Hematopoietic multipotent progenitor cell treated with erythropoietin and hydrocortisone succinate and interleukin-3 and kit ligand, for 4 days (in vitro differentiated cells): Measurements from ENCODE around the gene KIF13A.
"Not testable (repeated sequence)": the region's sequence is repeated elsewhere in the genome, so short reads cannot be mapped to it uniquely, and the experiment has no call there.

Experiments
- DNase-seq: peaks from one replicate; pipeline ENCODE4 v3.0.0-alpha.2; 2015

Gene KIF13A

DNA sequence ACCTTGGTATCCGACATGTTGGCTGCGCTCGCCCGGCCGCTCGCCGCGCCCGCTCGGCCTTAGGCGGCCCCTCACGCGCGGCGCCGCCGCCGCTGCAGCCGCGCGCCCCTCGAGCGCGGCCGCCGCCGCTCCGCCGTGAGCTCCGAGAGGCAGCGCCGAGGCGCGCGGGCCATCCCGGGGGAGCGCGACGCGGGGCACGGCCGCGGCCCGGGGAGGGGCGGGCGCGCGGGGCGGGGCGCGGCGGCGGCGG, at the start of gene KIF13A:
KIF13A (minus strand) TSS at position 189 of the 250 bp plus-strand sequence; CDS start at position 17, 172 bp downstream.
- no peak for DNase-seq

DNA sequence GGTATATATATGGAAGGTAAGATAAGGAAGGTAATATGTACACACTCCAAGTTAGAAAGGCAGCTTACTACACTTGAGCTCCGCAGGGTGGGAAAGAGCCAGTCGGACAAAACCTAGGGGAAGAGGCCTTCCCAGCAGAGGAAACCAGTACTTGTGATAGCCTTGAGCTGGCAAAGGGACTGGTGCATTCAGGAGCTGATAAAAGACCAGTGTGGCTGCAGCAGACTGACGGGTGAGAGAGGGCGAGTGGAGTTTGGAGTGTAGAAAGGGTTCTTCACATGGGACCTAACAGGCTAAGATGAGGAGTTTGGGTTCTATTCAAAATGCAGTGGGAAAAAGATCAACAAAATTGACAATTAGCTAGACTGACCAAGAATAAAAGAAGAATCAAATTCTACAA, 49.3 kb upstream of the KIF13A start:
- peak; percentile 72 for DNase-seq

DNA sequence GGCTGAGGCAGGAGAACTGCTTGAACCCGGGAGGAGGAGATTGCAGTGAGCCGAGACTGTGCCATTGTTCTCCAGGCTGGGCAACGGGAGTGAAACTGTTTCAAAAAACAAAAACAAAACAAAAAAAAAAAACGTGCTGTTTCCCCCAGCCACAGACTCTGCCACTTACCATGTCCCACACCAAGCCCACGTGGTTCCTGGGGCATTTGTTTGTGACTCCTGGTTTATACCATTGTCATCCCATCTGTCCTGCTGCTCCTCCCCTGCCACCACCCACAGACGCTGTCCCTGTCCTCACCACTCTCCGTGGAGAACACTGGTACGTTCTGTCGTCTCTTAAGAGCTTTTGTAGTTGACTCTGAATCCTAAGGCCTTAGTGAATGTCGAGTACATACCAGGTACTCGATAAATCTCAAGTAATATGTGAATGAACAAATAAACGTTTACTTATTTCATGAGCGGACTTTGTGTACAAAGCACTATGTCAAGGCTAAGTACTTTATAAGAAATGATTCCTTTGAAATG, 48.0 kb upstream of the KIF13A start:
- no peak for DNase-seq

DNA sequence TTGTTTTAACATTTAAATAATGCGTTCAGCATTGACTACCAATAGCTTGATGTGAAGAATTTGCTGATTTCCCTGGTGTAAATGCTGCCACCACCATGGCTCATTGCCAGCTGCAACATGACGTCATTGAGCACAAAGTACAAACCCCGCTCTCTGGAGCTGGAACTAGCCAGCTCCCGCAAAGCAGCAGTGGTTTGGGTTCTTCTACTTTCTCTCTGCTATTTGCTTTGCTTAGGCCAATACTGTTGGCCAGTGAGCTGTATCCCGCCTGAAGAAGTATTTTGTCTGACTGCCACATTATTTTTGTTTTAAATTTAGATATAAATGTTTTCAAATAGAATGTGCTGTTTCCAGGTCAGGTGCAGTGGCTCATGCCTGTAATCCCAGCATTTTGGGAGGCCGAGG, 47.4 kb upstream of the KIF13A start:
- DNase-seq, result peak; percentile 69

DNA sequence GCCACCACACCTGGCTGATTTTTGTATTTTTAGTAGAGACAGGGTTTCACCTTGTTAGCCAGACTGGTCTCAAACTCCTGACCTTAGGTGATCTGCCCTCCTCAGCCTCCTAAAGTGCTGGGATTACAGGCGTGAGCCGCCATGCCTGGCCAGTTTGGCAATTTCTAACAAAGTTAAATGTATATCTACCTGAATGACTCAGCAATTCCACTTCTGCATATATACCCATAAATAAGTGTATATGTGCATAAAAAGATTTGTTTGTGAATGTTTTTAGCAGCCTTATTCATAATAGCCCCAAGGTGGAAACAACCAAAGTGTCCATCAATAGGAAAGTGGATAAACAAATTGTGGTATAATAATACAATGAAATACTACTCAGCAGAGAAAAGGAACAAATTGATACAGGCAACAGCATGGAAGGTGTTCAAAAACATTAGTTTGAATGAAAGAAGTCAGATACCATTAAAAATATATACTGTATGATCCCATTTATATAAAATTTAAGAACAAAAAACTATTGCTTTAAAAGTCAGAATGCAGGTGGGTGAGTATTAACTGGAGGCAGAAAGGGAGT, 44.3 kb upstream of the KIF13A start:
- DNase-seq, result no peak

DNA sequence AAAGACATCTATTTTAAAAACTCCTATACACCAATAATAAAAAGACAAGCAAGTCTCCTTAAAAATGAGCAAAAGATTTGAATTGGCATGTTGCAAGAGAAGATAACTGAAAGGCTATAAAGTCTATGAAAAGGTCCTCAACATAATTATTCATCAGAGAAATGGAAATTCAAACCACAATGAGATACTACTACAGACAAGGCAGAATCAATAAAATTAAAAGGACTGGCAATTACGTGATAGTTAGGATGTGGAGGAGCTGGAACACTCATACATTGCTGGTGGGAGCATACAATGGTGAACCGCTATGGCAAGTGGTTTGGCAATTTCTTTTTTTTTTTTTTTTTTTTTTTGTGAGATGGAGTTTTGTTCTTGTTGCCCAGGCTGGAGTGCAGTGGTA, 43.8 kb upstream of the KIF13A start:
- DNase-seq, result no peak

DNA sequence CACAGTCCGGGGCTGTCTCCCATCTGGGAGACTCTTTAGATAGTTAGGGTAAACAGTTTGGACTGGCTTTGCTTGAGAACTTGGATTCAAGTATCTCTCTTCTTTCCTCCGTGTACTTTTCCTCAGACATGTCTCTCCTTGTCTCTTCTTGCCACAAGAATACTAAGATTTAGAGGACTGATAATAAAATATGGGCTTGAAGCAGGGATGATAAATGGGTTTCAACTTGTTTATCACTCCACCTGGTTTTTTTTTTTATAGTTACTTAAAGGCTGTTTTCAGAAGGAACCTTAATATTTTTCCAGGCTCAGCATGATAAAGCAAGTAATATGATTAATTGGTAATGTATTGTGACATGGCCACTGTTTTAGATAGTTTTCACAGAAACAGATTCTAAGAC, 40.9 kb upstream of the KIF13A start:
- no peak for DNase-seq

DNA sequence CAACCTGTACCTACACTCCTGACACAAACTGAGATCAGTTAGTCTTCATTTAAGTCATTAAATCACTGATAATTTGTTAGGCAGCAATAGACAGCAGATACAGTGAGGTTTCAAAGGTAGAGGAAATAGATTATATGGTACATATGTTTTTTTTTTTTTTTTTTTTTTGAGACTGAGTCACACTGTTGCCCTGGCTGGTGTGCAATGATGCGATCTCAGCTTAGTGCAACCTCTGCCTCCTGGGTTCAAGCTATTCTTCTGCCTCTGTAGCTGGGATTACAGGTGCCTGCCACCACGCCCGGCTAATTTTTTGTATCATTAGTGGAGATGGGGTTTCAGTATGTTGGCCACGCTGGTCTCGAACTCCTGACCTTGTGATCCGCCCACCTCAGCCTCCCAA, 38.2 kb upstream of the KIF13A start:
- DNase-seq, result no peak

DNA sequence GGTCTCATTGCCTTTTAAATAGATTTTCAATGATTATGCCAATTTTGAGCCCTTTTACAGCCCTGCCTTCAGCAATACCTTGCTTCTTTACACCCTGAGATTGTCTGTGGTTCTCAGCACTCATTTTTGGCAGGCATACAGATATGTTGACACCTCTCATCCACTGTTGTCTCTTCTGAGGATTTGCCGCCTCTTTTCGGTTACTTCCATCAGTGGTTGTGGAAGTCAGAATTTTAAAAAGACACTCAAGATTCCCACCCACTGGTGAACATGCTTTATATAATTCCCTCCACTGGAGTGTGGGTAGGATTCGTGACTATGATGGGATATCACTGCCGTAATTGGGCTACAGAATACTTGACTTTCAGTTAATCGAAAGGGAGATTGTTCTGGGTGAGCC, 37.4 kb upstream of the KIF13A start:
- DNase-seq, result no peak

DNA sequence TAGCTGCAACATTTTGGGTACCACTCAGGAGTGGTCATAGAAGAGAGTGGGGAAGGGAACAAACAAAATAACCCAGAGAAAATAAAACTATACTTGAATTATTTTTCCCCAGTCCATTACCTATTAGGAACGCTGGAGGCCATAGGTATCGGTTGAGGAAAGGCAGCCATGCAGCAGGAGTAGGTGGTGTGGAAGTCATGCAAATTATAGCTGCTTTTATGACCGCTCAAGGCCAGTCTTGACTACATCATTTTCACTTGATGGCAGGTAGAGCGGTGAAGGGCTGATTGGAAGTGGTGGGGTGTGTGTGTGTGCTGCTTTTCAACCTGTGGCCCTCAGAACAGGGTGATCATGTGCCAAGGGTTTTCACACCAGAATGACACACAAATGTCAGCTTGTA, 36.5 kb upstream of the KIF13A start:
- no peak for DNase-seq

DNA sequence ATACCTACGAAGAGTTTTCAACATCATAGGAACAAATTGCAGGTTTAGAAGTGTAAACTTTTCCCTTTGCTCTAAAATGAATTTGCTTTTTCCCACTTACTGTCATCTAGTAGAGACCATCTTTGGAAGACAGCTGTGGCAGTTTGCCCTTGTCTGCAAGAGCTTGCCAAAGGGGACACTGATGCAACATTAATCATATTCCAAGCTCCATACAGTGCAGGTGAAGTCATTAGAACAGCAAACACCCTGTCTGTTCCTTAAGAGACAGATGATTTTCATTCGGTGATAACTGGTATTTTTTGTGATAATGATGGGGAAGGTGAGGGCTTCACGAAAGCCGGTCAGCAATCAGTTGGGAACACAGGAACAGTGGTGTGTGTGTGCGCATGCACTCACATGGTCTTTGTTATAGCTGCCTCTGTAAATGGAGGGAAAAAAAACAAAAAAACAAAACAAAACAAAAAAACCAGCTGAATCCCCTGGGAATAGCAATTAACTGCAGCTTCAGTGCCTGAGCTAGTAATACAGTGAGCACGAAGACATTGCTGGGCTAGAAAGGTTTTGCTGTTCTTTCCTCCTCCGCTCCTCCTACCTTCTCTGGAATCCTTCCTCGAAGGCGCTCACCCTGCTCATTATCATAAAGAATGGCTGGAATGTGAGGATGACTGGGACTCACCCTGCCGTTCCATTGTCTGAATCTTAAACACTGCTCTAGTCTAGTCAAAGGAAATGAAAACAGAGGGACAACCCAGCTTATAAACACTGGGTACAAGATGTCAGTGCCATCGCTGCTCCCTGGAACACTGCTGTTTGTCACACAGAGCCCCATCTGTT, 35.2 kb upstream of the KIF13A start:
- DNase-seq, result no peak

DNA sequence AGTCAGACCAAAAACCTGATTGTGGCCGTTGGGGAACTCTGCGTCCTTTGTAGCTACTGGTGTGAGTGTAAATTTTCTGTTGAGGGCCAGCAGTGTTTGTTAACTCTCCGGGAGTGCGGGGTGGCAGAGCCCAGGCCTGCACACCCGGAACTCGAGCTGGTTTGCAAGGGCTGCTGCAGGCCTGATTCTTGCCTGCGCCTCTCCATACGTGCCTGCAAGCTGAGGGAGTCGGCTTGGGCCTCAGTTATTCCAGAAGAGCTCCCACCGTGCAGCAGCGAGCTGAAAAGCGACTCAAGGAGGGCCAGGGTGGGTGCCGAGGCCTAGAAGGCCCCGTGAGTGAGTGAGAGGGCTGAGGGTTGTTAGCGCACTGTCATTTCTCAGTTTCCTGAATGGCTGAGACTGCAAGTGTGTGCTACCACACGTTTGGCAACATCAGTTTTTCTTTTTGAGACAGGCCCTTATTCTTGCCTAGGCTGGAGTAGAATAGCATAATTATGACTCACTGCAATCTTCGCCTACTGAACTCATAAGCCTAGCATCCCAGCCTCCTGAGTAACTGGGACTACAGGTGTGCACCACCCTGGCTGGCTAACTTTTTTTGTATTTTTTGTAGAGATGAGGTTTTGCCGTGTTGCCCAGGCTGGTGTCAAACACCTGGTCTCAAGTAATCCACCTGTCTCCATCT, 33.9 kb upstream of the KIF13A start:
- DNase-seq, result no peak

DNA sequence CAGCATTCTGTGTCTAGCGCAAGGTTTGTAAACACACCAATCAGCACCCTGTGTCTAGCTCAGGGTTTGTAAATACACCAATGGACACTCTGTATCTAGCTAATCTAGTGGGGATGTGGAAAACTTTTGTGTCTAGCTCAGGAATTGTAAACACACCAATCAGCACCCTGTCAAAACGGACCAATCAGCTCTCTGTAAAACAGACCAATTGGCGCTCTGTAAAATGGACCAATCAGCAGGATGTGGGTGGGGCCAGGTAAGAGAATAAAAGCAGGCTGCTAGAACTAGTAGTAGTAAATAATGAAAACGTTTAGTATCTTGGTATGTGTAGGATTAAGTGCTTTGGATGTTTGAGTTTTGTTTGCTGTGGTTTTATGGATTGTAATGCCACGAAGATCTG, 33.1 kb upstream of the KIF13A start:
- DNase-seq, result not testable (repeated sequence)

DNA sequence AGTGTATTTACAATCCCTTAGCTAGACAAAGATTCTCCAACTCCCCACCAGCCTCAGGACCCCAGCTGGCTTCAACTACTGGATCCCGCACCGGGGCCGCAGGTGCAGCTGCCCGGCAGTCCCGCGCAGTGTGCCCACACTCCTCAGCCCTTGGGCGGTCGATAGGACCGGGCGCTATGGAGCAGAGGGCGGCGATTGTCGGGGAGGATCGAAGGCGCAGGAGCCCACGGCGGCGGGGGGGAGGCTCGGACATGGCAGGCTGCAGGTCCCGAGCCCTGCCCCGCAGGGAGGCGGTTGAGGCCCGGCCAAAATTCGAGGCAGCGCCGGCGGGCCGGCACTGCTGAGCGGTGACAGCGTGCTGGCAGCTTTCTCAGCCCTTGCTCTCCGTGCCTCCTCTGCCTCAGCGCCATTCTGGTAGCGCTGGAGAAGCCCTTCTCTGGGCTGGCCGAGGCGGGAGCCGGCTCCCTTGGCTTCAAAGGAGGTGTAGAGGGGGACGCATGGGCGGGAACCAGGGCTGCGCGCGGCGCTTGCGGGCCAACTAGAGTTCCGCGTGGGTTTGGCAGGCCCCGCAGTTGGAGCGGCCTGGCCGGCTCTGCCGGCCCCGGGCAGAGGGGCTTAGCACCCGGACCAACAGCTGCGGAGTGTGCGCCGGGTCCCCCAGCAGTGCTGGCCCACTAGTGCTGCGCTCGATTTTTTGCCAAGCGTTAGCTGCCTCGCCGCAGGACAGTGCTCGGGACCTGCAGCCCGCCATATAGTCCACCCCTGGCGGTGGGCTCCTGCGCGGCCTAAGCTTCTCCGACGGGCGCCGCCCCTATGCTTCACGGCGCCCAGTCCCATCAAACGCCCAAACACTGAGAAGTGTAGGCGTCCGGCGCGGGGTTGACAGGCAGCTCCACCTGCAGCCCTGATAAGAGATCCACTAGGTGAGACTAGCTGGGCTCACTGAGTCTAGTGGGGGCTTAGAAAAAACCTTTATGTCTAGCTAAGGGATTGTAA, 32.4 kb upstream of the KIF13A start:
- DNase-seq, result no peak

DNA sequence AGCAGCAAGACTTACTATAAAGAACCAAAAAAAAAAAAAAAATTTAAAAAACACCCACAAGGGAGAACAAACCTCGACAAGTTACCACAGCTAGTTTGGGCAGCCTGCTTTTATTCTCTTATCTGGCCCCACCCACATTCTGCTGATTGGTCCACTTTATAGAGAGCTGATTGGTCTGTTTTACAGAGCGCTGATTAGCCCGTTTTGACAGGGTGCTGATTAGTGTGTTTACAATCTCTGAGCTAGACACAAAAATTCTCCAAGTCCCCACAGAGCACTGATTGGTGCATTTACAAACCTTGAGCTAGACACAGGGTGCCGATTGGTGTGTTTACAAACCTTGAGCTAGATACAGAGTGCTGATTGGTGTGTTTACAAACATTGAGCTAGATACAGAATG, 31.7 kb upstream of the KIF13A start:
- DNase-seq, result peak; percentile 18

DNA sequence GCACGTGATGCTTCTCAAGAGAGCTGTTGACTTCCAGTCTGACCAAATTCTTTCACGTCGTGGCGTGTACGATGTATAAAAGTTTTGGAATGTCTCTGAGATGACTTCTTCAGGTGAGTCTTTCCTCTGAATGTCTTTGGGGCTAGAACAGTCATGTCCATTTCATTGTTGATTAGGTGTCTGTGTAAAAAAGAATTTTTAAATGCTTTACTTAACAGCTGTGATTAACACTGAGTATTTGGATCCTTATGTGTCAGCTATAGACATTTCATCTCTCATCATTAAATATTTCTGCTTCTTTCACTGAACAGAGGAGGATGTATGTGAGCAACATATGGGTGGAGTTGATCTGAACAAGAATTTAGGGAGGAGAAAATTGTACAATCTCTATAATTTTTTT, 29.3 kb upstream of the KIF13A start:
- DNase-seq, result no peak

DNA sequence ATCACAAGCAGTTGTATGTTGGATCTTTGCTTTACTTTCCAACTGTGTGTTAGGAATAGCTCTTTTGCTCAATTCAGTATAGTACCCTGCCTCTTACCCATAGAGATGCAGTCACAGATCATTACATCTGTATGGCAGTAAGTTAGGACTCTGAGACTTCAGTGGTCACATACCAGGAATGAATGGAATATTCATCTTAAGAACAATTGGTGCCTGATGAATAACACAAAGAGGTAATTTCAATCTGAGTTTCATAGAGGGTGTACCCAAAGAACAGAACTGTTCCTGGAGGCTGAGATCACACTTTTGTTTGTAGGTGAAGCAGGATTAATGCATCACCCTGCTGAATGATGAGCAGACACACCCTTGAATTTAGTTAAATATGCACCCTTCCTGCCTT, 28.7 kb upstream of the KIF13A start:
- DNase-seq, result no peak

DNA sequence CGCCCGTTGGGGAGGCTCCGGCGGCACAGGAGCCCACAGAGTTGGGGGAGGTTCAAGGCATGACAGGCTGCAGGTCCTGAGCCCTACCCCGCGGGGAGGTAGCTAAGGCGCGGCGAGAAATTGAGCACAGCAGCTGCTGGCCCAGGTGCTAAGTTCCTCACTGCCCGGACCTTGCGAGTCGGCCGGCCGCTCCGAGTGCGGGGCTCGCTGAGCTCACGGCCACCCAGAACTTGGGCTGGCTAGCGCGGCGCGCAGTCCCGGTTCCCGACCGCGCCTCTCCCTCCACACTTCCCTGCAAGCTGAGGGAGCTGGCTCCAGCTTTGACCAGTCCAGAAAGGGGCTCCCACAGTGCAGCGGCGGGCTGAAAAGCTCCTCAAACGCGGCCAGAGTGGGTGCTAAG, 23.9 kb upstream of the KIF13A start:
- no peak for DNase-seq

DNA sequence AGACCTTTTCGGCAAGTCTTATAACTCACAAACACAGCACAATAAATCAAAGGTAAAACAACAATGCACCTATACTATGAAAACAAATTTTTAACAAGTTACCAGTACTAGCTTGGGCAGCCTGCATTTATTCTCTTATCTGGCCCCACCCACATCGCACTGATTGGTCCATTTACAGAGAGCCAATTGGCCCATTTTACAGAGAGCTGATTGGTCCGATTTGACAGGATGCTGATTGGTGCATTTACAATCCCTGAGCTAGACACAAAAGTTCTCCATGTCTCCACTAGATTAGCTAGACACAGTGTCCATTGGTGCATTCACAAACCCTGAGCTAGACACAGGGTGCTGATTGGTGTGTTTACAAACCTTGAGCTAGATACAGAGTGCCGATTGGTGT, 23.1 kb upstream of the KIF13A start:
- not testable (repeated sequence) for DNase-seq

DNA sequence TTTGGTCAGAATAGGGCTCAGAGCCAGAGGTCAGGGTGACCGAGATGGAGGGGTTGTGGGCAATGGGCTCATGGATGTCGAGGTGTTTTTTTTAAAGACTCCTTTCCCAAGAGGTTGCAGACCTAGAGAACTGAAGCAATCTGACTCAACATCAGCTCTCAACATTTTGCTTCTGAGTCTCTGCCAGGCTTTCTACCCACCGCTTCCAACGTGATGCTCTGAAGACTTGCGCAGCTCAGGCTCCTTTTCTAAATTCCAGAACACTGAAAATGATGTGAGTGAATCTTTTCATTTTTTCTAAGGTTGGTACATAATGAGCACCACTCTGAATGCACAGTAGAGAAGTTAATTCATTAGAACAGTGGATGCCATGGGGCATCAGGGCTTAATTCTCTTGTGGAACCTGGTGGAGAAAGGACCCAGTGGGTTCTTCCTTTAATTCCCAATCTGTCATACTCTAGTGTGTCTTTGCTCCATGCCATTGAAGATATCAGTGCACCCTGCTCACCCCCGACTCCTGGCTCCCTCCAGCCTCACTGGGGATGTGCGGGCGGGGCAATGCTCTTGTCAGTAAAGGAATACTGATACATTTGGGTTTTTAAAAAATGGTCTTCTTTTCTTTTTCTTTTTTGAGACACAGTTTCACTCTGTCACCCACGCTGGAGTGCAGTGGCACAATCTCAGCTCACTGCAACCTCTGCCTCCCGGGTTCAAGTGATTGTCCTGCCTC, 17.0 kb upstream of the KIF13A start:
- no peak for DNase-seq

DNA sequence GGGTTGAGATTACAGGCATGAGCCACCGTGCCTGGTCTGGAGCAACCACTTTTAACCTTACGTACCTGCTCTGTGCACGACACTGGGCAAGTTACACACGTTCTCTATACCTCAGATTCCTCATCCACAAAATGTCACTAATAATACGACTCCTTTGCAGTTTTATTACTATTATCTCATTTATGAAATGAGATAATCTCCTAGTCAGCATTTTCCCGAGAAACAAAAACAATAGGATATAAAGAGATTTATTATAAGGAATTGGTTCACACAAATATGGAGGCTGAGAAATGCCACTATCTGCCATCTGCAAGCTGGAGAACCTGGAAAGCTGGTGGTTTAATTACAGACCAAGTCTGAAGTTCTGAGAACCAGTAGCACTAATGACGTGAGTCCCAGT, 12.0 kb upstream of the KIF13A start:
- DNase-seq, result no peak

DNA sequence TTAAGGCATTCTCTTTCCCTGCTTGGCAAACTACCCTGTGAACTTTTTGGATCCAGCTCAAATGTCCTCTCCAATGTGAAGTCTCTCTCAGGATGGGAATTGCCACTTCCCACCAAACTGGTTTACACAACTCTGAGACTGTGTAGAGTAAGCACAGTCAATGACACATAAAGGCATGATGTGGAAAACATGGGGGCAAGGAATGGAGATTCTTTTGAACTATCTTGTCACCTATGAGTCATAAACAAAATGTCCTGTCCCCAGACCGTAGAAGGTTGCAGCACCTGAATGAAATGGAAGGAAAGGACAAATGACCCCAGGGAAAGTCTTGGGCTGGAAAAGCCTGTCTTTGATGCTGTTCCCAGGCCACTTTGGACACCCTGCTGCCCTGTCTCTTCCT, 11.0 kb upstream of the KIF13A start:
- no peak for DNase-seq
